ENCODE data around the gene MDK. TPM values are rescaled to one million over a fixed set of nuclear protein-coding genes. Genes with fewer than 3 reads are reported as not detected.

The MDK gene
- total and polyA plus RNA-seq, 7 donors: 1.2 to 6.3 (median 1.8) TPM

DNA sequence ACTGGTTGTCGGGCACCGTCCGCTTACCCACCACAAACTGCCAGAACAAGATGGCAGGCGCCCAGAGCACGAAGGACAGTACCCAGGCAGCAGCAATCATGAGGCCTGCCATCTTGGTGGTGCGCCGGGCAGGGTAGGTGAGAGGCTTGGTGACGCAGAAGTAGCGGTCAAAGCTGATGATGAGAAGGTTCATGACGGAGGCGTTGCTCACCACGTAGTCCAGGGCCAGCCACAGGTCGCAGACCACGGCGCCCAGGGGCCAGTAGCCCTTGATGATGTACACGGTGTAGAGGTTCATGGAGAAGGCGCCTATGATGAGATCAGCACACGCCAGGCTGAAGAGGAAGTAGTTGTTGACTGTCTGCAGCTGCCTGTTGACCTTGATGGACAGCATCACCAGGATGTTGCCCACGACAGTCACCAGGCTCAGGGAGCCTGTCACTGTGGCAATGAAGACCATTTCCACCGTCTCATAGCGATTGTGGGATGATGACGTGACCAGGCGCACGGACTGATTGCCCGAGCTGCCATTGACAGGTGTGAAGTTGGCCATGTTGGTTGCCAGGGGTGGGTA, 4.6 kb downstream of the MDK start:
- Histone ChIP-seq H3K27ac (no peak overlapping the region), H3K4me1 (peaks cover 19% of the 10 kb centered on the region), H3K4me3 (no peak overlapping the region), H3K9me3 (no peaks in the 10 kb centered on the region), H3K36me3 (ENCODE audit: insufficient read depth in 1 of 2, low read depth in 1 of 2) (no peaks in the 10 kb centered on the region), H3K27me3 (ENCODE audit: insufficient read depth in 3 of 3, low read length in 2 of 3) (peaks cover 0 to 66% (median 22%) of the 10 kb centered on the region in 3 donors)
- no peak for DNase-seq
- 94 to 95% (median 95%) methylated on average over 25 of the region's 25 CpGs for WGBS, 3 donors
- TF ChIP-seq, protein P1, sequence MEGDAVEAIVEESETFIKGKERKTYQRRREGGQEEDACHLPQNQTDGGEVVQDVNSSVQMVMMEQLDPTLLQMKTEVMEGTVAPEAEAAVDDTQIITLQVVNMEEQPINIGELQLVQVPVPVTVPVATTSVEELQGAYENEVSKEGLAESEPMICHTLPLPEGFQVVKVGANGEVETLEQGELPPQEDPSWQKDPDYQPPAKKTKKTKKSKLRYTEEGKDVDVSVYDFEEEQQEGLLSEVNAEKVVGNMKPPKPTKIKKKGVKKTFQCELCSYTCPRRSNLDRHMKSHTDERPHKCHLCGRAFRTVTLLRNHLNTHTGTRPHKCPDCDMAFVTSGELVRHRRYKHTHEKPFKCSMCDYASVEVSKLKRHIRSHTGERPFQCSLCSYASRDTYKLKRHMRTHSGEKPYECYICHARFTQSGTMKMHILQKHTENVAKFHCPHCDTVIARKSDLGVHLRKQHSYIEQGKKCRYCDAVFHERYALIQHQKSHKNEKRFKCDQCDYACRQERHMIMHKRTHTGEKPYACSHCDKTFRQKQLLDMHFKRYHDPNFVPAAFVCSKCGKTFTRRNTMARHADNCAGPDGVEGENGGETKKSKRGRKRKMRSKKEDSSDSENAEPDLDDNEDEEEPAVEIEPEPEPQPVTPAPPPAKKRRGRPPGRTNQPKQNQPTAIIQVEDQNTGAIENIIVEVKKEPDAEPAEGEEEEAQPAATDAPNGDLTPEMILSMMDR (IDR thresholded peaks at IDR 0.05): no peak
- intact Hi-C loops (cut with DNase I): no loop called here
- no peak for ATAC-seq

DNA sequence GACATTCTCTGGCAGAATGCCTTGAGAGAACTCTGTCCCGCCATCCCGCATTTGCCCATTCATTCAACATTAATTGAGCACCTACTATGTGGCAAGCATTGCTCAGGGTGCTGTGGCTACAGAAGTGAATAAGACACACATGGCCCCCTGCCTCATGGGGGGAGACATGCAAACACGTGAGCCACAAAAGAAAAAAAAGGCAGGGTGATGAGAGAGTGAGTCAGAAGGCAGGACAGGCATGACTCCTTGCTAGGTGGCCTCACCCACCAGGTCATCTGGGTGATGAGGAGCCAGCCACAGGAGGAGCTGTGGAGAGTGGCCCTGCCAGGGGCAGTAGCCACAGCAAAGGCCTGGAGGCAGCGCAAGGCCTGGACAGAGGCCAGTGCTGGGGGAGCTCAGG, 5.2 kb downstream of the MDK start:
- peaks cover 0 to 66% (median 22%) of the 10 kb centered on the region in 3 donors for H3K27me3 ChIP-seq (ENCODE audit: insufficient read depth in 3 of 3, low read length in 2 of 3)

DNA sequence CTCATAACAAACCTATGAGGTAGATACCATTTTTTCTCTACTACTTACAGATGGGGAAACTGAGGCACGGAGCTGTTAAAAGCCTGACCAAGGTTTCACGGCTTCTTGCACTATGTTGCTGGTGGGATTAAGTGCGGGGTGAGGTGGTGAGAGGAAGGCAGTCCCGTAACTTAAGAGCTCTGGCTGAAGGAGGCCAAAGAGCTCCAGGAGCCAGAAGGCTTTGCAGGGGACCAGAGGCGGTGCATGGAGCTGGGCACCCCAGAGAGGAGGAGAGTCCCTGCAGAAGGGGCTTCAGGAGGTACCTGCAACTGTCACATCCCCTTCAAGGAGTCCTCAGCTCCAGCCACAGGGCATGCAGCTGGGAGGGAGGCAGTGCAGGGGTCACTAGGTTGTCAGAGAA, 6.0 kb downstream of the MDK start:
- no peak overlapping the region for H3K27ac ChIP-seq
- no peaks in the 10 kb centered on the region for H3K36me3 ChIP-seq (ENCODE audit: insufficient read depth in 1 of 2, low read depth in 1 of 2)
- H3K27me3 ChIP-seq (ENCODE audit: insufficient read depth in 3 of 3, low read length in 2 of 3): peaks cover 0 to 64% (median 15%) of the 10 kb centered on the region in 3 donors
- intact Hi-C loops (cut with DNase I): no loop called here
- ATAC-seq: no peak
- WGBS, 3 donors: 71 to 77% (median 76%) methylated on average over 5 of the region's 5 CpGs
- peaks cover 17% of the 10 kb centered on the region for H3K4me1 ChIP-seq
- TF ChIP-seq, protein P1 (IDR thresholded peaks at IDR 0.05): no peak
- no peak overlapping the region for H3K4me3 ChIP-seq
- H3K9me3 ChIP-seq: no peaks in the 10 kb centered on the region
- no peak for DNase-seq

More for the DNA sequence above, 5.2 kb downstream of the MDK start:
- no peak overlapping the region for H3K27ac ChIP-seq
- H3K4me3 ChIP-seq: no peak overlapping the region
- TF ChIP-seq, protein P1 (IDR thresholded peaks at IDR 0.05): no peak
- intact Hi-C loops (cut with DNase I): no loop called here
- 76 to 81% (median 80%) methylated on average over 4 of the region's 4 CpGs for WGBS, 3 donors
- DNase-seq (no peak), ATAC-seq (no peak)
- H3K9me3 ChIP-seq: no peaks in the 10 kb centered on the region
- no peaks in the 10 kb centered on the region for H3K36me3 ChIP-seq (ENCODE audit: insufficient read depth in 1 of 2, low read depth in 1 of 2)
- H3K4me1 ChIP-seq: peaks cover 18% of the 10 kb centered on the region

DNA sequence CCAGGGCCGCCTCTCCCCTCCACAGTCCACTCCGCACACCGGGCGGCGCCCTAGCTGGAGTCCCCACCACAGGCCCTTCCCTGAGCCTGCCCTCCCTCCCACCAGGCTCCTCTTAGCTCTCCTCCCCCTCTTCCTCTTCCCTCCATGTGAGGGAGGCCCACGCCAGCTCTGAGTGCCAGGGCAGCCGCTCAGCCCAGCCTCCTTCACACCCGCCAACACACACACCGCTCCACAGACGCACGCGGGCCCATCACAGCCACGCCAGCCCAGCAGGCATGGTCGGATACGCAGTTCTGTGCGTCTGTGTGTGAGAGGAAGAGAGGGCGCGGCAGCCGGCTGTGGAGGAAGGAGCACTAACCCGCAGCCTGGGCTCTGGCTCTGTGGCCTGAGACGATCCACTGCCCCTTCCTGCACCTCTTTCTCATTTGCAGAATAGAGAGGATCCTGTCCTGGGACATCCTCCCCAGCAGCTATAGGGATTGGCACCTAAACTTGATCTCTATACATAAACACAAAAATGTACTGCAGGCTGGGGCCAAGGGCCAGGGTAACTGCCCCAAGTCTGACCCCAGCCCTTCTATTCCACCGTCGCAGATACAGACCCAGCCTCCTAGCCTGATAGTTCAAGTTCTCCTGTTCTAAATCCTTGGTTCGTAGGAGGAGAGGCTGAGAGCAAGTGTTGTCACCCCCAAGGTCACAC, 6.6 kb downstream of the MDK start:
- intact Hi-C loops (cut with DNase I): loop anchor here in 1 of 2 donors (2.0 kb wide), 1 partner anchor 149 kb away; no protein-coding TSS in a partner anchor
- Histone ChIP-seq H3K4me3 (no peak overlapping the region), H3K27me3 (ENCODE audit: insufficient read depth in 3 of 3, low read length in 2 of 3) (peaks cover 0 to 58% (median 14%) of the 10 kb centered on the region in 3 donors), H3K9me3 (no peaks in the 10 kb centered on the region), H3K27ac (no peak overlapping the region), H3K4me1 (peaks cover 21% of the 10 kb centered on the region), H3K36me3 (ENCODE audit: insufficient read depth in 1 of 2, low read depth in 1 of 2) (no peaks in the 10 kb centered on the region)
- 23 to 34% (median 28%) methylated on average over 24 of the region's 24 CpGs for WGBS, 3 donors
- no peak for ATAC-seq
- DNase-seq: no peak
- TF ChIP-seq, protein P1 (IDR thresholded peaks at IDR 0.05): no peak
